Measurements from ENCODE around the gene UMAD1.

Gene UMAD1

GRCh38 chr7:7720750-7721621 is 80.4 kb downstream of the UMAD1 start:
- DNase-seq (ENCODE audit: low read depth in 3 of 3, low spot score in 1 of 3): no peak

GRCh38 chr7:7731732-7732131 is 91.2 kb downstream of the UMAD1 start:
- no peak for DNase-seq (ENCODE audit: low read depth in 3 of 3, low spot score in 1 of 3)

- no peak for DNase-seq (ENCODE audit: low read depth in 3 of 3, low spot score in 1 of 3)
Measured at GRCh38 chr7:7732621-7733281, 92.2 kb downstream of the UMAD1 start.

- no peak for DNase-seq (ENCODE audit: low read depth in 3 of 3, low spot score in 1 of 3)
Measured at GRCh38 chr7:7736671-7737070, 96.1 kb downstream of the UMAD1 start.

- no peak for DNase-seq (ENCODE audit: low read depth in 3 of 3, low spot score in 1 of 3)
Measured at GRCh38 chr7:7737674-7738073, 97.1 kb downstream of the UMAD1 start.

GRCh38 chr7:7738177-7738576 is 97.6 kb downstream of the UMAD1 start:
- DNase-seq (ENCODE audit: low read depth in 3 of 3, low spot score in 1 of 3): no peak

GRCh38 chr7:7738622-7739021 is 98.1 kb downstream of the UMAD1 start:
- DNase-seq (ENCODE audit: low read depth in 3 of 3, low spot score in 1 of 3): no peak

GRCh38 chr7:7739204-7740036 is 98.9 kb downstream of the UMAD1 start:
- DNase-seq (ENCODE audit: low read depth in 3 of 3, low spot score in 1 of 3): no peak

GRCh38 chr7:7740037-7740355 is 99.4 kb downstream of the UMAD1 start:
- no peak for DNase-seq (ENCODE audit: low read depth in 3 of 3, low spot score in 1 of 3)

GRCh38 chr7:7742223-7742622 is 101.7 kb downstream of the UMAD1 start:
- no peak for DNase-seq (ENCODE audit: low read depth in 3 of 3, low spot score in 1 of 3)

- DNase-seq (ENCODE audit: low read depth in 3 of 3, low spot score in 1 of 3): no peak
Measured at GRCh38 chr7:7745258-7745657, 104.7 kb downstream of the UMAD1 start.

GRCh38 chr7:7745966-7746365 is 105.4 kb downstream of the UMAD1 start:
- DNase-seq (ENCODE audit: low read depth in 3 of 3, low spot score in 1 of 3): no peak

- no peak for DNase-seq (ENCODE audit: low read depth in 3 of 3, low spot score in 1 of 3)
Measured at GRCh38 chr7:7746458-7746857, 105.9 kb downstream of the UMAD1 start.

- DNase-seq (ENCODE audit: low read depth in 3 of 3, low spot score in 1 of 3): no peak
Measured at GRCh38 chr7:7750571-7751242, 110.2 kb downstream of the UMAD1 start.

GRCh38 chr7:7751243-7752092 is 110.9 kb downstream of the UMAD1 start:
- DNase-seq (ENCODE audit: low read depth in 3 of 3, low spot score in 1 of 3): no peak

- DNase-seq (ENCODE audit: low read depth in 3 of 3, low spot score in 1 of 3): no peak
Measured at GRCh38 chr7:7756577-7756976, 116.0 kb downstream of the UMAD1 start.

GRCh38 chr7:7757576-7757975 is 117.0 kb downstream of the UMAD1 start:
- DNase-seq (ENCODE audit: low read depth in 3 of 3, low spot score in 1 of 3): no peak

GRCh38 chr7:7761340-7761973 is 120.9 kb downstream of the UMAD1 start:
- no peak for DNase-seq (ENCODE audit: low read depth in 3 of 3, low spot score in 1 of 3)

- DNase-seq (ENCODE audit: low read depth in 3 of 3, low spot score in 1 of 3): no peak
Measured at GRCh38 chr7:7761974-7762779, 121.6 kb downstream of the UMAD1 start.

Data from stimulated activated CD4-positive, alpha-beta T cell treated with anti-CD3 and anti-CD28 coated beads, TNF-alpha, amount 100 ng/mL, for 1 hour (primary cell).